ENCODE results near the gene KPNA2.

The KPNA2 gene

DNA sequence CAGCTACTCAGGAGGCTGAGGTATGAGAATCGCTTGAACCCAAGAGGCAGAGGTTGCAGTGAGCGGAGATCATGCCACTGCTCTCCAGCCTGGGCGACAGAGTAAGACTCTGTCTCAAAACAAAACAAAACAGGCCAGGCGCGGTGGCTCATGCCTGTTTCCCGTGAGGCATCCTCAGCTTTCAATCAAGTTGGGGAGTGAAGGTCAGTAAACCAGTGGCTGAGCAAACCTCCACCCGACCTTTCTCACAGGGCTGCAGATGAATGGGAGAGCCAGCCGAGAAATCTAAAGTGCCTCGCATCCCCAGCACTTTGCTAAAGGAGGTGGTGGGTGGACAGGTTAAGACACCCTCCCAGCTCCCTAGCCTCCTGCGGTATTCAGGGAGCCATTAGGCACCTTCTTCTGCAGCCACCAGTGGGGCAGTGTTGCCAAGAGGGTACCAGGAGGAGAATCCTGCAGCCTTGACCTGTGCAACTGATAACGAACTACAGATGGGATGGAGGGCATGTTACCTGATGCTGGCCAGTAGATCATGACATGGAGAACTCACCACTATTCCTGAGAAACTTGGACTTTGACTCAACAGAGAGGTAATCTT is 59.0 kb downstream of the KPNA2 start:
- no peak for TF ChIP-seq CTCF (IDR thresholded peaks at IDR 0.05; ENCODE audit: unreplicated experiment in 3 of 3)
- no peaks in the 10 kb centered on the region for H3K9me3 Mint-ChIP-seq
- H3K27ac Mint-ChIP-seq: no peak overlapping the region
- H3K4me1 Mint-ChIP-seq: peaks cover 4% of the 10 kb centered on the region
- H3K27me3 Mint-ChIP-seq (ENCODE audit: low read depth): no peaks in the 10 kb centered on the region
- no peaks in the 10 kb centered on the region for H3K36me3 Mint-ChIP-seq (ENCODE audit: low read depth)
- no peak overlapping the region for H3K4me3 Mint-ChIP-seq

- H3K4me1 Mint-ChIP-seq: peaks cover 4% of the 10 kb centered on the region
- no peak overlapping the region for H3K27ac Mint-ChIP-seq
- no peaks in the 10 kb centered on the region for H3K9me3 Mint-ChIP-seq
- TF ChIP-seq CTCF (IDR thresholded peaks at IDR 0.05; ENCODE audit: unreplicated experiment in 3 of 3): no peak
- no peaks in the 10 kb centered on the region for H3K36me3 Mint-ChIP-seq (ENCODE audit: low read depth)
- H3K4me3 Mint-ChIP-seq: no peak overlapping the region
- H3K27me3 Mint-ChIP-seq (ENCODE audit: low read depth): peaks cover under 1% of the 10 kb centered on the region
These were observed 59.8 kb downstream of the KPNA2 start for GRCh38 chr17:68095205-68095811.

DNA sequence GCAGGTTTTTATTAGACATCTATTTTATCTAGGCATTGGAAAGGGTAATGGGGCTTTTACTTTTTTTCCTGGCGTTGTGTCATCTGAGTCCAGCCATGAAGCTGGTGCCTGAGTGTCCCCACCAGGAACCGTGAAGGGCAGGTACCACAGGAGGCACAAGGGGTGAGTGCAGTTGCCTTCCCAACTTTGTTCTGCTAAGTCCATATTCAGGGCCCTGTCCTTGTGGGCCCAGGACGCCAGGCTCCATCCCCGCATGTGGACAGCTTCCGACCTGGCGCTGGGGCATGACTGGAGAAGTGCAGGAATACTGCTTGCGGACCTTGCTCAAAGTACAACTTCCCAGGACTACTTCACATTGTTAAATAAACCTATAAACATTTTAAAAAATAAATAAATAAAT is 60.6 kb downstream of the KPNA2 start:
- no peaks in the 10 kb centered on the region for H3K36me3 Mint-ChIP-seq (ENCODE audit: low read depth)
- peaks cover 3% of the 10 kb centered on the region for H3K27me3 Mint-ChIP-seq (ENCODE audit: low read depth)
- H3K4me3 Mint-ChIP-seq: no peak overlapping the region
- H3K27ac Mint-ChIP-seq: no peak overlapping the region
- TF ChIP-seq CTCF (IDR thresholded peaks at IDR 0.05; ENCODE audit: unreplicated experiment in 3 of 3): no peak
- H3K9me3 Mint-ChIP-seq: no peaks in the 10 kb centered on the region
- H3K4me1 Mint-ChIP-seq: peaks cover 4% of the 10 kb centered on the region
